GM21526 (cell line): ENCODE measurements around the gene SF3A1.

ENCODE experiments used
- ATAC-seq: cut with Tn5 transposase; IDR thresholded peaks from one replicate; pipeline ENCODE4 v1.9.1; 2021; ENCODE audit warnings: moderate library complexity; ENCODE audit not compliant: unreplicated experiment, low FRiP score

Gene SF3A1

GRCh38 chr22:30291058-30291892, 65.4 kb downstream of the SF3A1 start:
- no peak for ATAC-seq

GRCh38 chr22:30290342-30291057, 66.2 kb downstream of the SF3A1 start:
- ATAC-seq, result no peak

- no peak for ATAC-seq
Measured at GRCh38 chr22:30289980-30290313, 66.7 kb downstream of the SF3A1 start.

GRCh38 chr22:30289141-30289979, 67.3 kb downstream of the SF3A1 start, which contains the start of gene CASTOR1:
CASTOR1 (minus strand) TSS chr22:30289505; CDS start chr22:30289497, 8 bp downstream.
- peak; percentile 63 for ATAC-seq

- ATAC-seq, result no peak
Measured at GRCh38 chr22:30288419-30289140, 68.1 kb downstream of the SF3A1 start.

GRCh38 chr22:30287648-30288418, 68.9 kb downstream of the SF3A1 start:
- ATAC-seq, result no peak

GRCh38 chr22:30286813-30287647, 69.7 kb downstream of the SF3A1 start:
- ATAC-seq, result no peak

- ATAC-seq, result no peak
Measured at GRCh38 chr22:30286331-30286730, 70.4 kb downstream of the SF3A1 start.

GRCh38 chr22:30285846-30286200, 70.9 kb downstream of the SF3A1 start:
- ATAC-seq, result no peak

- ATAC-seq, result no peak
Measured at GRCh38 chr22:30285176-30285845, 71.4 kb downstream of the SF3A1 start.

GRCh38 chr22:30284666-30285065, 72.0 kb downstream of the SF3A1 start:
- ATAC-seq, result no peak

- ATAC-seq, result no peak
Measured at GRCh38 chr22:30284172-30284571, 72.5 kb downstream of the SF3A1 start.

GRCh38 chr22:30283342-30283741, 73.4 kb downstream of the SF3A1 start:
- no peak for ATAC-seq

- ATAC-seq, result no peak
Measured at GRCh38 chr22:30282616-30283046, 74.1 kb downstream of the SF3A1 start.
